ENCODE data around the gene RAB43. TPM values are rescaled to one million over a fixed set of nuclear protein-coding genes. Genes with fewer than 3 reads are reported as not detected.

RAB43 gene
- polyA plus RNA-seq, 1 donor from 2014 or later = 0.57 TPM

GRCh38 chr3:129085165-129085715 lies 36.4 kb downstream of the RAB43 start:
- Histone ChIP-seq H3F3A (ENCODE audit: insufficient read depth, low read length, poor library complexity, severe bottlenecking) (no peaks in the 10 kb centered on the region), H3K9me2 (ENCODE audit: insufficient read depth, low read length) (no peaks in the 10 kb centered on the region), H3K9me3 (ENCODE audit: low read length) (no peaks in the 10 kb centered on the region), H3K27ac (ENCODE audit: low read length) (no peak overlapping the region), H4K20me1 (ENCODE audit: insufficient read depth) (no peaks in the 10 kb centered on the region), H3K9ac (ENCODE audit: low read length) (no peak overlapping the region), H3K27me3 (ENCODE audit: insufficient read depth, low read depth, low read length) (no peaks in the 10 kb centered on the region), H3K4me2 (ENCODE audit: low read length) (no peak overlapping the region), H2AFZ (ENCODE audit: low read depth, low read length) (no peak overlapping the region), H3K36me3 (ENCODE audit: insufficient read depth, low read length) (no peaks in the 10 kb centered on the region), H3K79me2 (replicated peaks; ENCODE audit: insufficient read depth, low read length) (no peaks in the 10 kb centered on the region), H3K4me3 (ENCODE audit: low read length) (no peak overlapping the region)
- TF ChIP-seq RAD21 (conservative IDR thresholded peaks at IDR 0.05) = no peak
- TF ChIP-seq EZH2 (IDR thresholded peaks at IDR 0.05; ENCODE audit: borderline replicate concordance, insufficient read depth, low read length, poor library complexity, severe bottlenecking) = no peak
- TF ChIP-seq, protein P1, sequence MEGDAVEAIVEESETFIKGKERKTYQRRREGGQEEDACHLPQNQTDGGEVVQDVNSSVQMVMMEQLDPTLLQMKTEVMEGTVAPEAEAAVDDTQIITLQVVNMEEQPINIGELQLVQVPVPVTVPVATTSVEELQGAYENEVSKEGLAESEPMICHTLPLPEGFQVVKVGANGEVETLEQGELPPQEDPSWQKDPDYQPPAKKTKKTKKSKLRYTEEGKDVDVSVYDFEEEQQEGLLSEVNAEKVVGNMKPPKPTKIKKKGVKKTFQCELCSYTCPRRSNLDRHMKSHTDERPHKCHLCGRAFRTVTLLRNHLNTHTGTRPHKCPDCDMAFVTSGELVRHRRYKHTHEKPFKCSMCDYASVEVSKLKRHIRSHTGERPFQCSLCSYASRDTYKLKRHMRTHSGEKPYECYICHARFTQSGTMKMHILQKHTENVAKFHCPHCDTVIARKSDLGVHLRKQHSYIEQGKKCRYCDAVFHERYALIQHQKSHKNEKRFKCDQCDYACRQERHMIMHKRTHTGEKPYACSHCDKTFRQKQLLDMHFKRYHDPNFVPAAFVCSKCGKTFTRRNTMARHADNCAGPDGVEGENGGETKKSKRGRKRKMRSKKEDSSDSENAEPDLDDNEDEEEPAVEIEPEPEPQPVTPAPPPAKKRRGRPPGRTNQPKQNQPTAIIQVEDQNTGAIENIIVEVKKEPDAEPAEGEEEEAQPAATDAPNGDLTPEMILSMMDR (IDR thresholded peaks at IDR 0.05; ENCODE audit: poor library complexity, severe bottlenecking) = no peak
- no peak for TF ChIP-seq MXI1 (conservative IDR thresholded peaks at IDR 0.05; ENCODE audit: poor library complexity, severe bottlenecking)
- TF ChIP-seq, protein P2, sequence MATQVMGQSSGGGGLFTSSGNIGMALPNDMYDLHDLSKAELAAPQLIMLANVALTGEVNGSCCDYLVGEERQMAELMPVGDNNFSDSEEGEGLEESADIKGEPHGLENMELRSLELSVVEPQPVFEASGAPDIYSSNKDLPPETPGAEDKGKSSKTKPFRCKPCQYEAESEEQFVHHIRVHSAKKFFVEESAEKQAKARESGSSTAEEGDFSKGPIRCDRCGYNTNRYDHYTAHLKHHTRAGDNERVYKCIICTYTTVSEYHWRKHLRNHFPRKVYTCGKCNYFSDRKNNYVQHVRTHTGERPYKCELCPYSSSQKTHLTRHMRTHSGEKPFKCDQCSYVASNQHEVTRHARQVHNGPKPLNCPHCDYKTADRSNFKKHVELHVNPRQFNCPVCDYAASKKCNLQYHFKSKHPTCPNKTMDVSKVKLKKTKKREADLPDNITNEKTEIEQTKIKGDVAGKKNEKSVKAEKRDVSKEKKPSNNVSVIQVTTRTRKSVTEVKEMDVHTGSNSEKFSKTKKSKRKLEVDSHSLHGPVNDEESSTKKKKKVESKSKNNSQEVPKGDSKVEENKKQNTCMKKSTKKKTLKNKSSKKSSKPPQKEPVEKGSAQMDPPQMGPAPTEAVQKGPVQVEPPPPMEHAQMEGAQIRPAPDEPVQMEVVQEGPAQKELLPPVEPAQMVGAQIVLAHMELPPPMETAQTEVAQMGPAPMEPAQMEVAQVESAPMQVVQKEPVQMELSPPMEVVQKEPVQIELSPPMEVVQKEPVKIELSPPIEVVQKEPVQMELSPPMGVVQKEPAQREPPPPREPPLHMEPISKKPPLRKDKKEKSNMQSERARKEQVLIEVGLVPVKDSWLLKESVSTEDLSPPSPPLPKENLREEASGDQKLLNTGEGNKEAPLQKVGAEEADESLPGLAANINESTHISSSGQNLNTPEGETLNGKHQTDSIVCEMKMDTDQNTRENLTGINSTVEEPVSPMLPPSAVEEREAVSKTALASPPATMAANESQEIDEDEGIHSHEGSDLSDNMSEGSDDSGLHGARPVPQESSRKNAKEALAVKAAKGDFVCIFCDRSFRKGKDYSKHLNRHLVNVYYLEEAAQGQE (IDR thresholded peaks at IDR 0.05; ENCODE audit: borderline replicate concordance) = no peak
- TF ChIP-seq SMC3 (conservative IDR thresholded peaks at IDR 0.05; ENCODE audit: poor library complexity) = no peak
- no peak for TF ChIP-seq POLR2AphosphoS5 (IDR thresholded peaks at IDR 0.05)
- no peak for TF ChIP-seq TAF1 (IDR thresholded peaks at IDR 0.05; ENCODE audit: low read depth)
- no peak for TF ChIP-seq EP300 (conservative IDR thresholded peaks at IDR 0.05; ENCODE audit: poor library complexity, severe bottlenecking)

DNA sequence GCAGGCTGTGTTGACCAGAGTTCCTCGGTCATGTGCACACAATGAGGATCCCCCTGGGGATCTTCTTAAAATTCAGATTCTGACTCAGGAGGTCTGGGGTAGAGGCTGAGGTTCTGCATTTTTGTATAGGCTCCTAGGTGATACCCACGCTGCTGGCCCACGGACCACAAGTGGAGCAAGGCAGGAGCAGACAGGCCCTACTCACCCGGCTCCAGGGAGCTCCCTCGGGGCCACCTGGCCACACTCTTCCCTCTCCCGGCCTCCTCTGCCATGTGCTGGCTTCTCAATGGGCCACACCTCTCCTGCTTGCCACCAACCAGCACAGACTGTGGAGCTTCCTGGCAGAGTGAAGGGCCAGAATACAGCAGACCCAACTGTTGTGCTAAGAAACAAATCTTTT lies 37.1 kb downstream of the RAB43 start:
- Histone ChIP-seq H3K4me3 (ENCODE audit: low read length) (no peak overlapping the region), H3K4me2 (ENCODE audit: low read length) (no peak overlapping the region), H4K20me1 (ENCODE audit: insufficient read depth) (no peaks in the 10 kb centered on the region), H3F3A (ENCODE audit: insufficient read depth, low read length, poor library complexity, severe bottlenecking) (no peaks in the 10 kb centered on the region), H2AFZ (ENCODE audit: low read depth, low read length) (no peak overlapping the region), H3K9me2 (ENCODE audit: insufficient read depth, low read length) (no peaks in the 10 kb centered on the region), H3K27me3 (ENCODE audit: insufficient read depth, low read depth, low read length) (no peaks in the 10 kb centered on the region), H3K9me3 (ENCODE audit: low read length) (no peaks in the 10 kb centered on the region), H3K36me3 (ENCODE audit: insufficient read depth, low read length) (no peaks in the 10 kb centered on the region), H3K9ac (ENCODE audit: low read length) (no peak overlapping the region), H3K27ac (ENCODE audit: low read length) (no peak overlapping the region), H3K79me2 (replicated peaks; ENCODE audit: insufficient read depth, low read length) (no peaks in the 10 kb centered on the region)
- no peak for TF ChIP-seq EZH2 (IDR thresholded peaks at IDR 0.05; ENCODE audit: borderline replicate concordance, insufficient read depth, low read length, poor library complexity, severe bottlenecking)
- TF ChIP-seq MXI1 (conservative IDR thresholded peaks at IDR 0.05; ENCODE audit: poor library complexity, severe bottlenecking) = no peak
- TF ChIP-seq SMC3 (conservative IDR thresholded peaks at IDR 0.05; ENCODE audit: poor library complexity) = no peak
- no peak for TF ChIP-seq RAD21 (conservative IDR thresholded peaks at IDR 0.05)
- no peak for TF ChIP-seq EP300 (conservative IDR thresholded peaks at IDR 0.05; ENCODE audit: poor library complexity, severe bottlenecking)
- TF ChIP-seq, protein P2 (IDR thresholded peaks at IDR 0.05; ENCODE audit: borderline replicate concordance) = no peak
- no peak for TF ChIP-seq TAF1 (IDR thresholded peaks at IDR 0.05; ENCODE audit: low read depth)
- no peak for TF ChIP-seq POLR2AphosphoS5 (IDR thresholded peaks at IDR 0.05)
- TF ChIP-seq, protein P1 (IDR thresholded peaks at IDR 0.05; ENCODE audit: poor library complexity, severe bottlenecking) = no peak
